SK-N-SH (cell line): ENCODE results near the gene FNDC1. TPM values are rescaled to one million over a fixed set of nuclear protein-coding genes. Genes with fewer than 3 reads are reported as not detected.

Experiments used
- CTCF ChIA-PET: fragments of 300-600, 350-600 bp; formaldehyde crosslinking; extraction: SDS; loops from one replicate; lab custom pipeline; 2021; lab: Yijun Ruan, JAX
- POLR2A ChIA-PET: fragments of 350-600 bp; sonication (Branson Sonifier 250); formaldehyde crosslinking; extraction: SDS; loops from one replicate; lab custom pipeline; 2020; ENCODE audit warnings: antibody characterized with exemption, inconsistent platforms; lab: Yijun Ruan, JAX
- DNase-seq: peaks from one replicate; pipeline ENCODE4 v3.0.0; 2012
- H2AFZ ChIP-seq: fragments of 200-600 bp; sonication (generic); 2 replicates; pipeline ENCODE4 v1.8.1; 2016; ENCODE audit warnings: antibody characterized with exemption, mild to moderate bottlenecking, low read depth
- H3F3A ChIP-seq: fragments of 200-600 bp; sonication (generic); replicated peaks from 2 replicates; pipeline ENCODE3; 2016; ENCODE audit warnings: antibody characterized with exemption, mild to moderate bottlenecking; ENCODE audit not compliant: insufficient read depth
- H3K27ac ChIP-seq, 2 experiments: fragments of 200-500 bp in 1 of 2; fragments of 200-600 bp in 1 of 2; sonication (Bioruptor generic) in 1 of 2; sonication (generic), shearing (Covaris generic) in 1 of 2; 2 replicates each; pipeline versions ENCODE4 v1.5.1 to v1.6.1; 2014 to 2016; ENCODE audit warnings: low read depth in 2 of 2, inconsistent platforms in 1 of 2, low read length in 1 of 2, mild to moderate bottlenecking in 1 of 2, mixed read lengths in 1 of 2
- H3K27me3 ChIP-seq: fragments of 200-600 bp; sonication (generic), shearing (Covaris generic); 2 replicates; pipeline ENCODE4 v1.6.1; 2016; ENCODE audit warnings: mixed run types; ENCODE audit not compliant: insufficient read depth
- H3K36me3 ChIP-seq, 2 experiments: fragments of 200-500 bp in 1 of 2; fragments of 200-600 bp in 1 of 2; sonication (Bioruptor generic) in 1 of 2; sonication (generic) in 1 of 2; replicated peaks in 1 of 2; 2 replicates each; pipeline versions ENCODE3 to v1.5.1; 2014 to 2016; ENCODE audit warnings: low read length in 1 of 2, mild to moderate bottlenecking in 1 of 2; ENCODE audit not compliant: insufficient read depth in 2 of 2, control insufficient read depth in 1 of 2
- H3K4me1 ChIP-seq, 2 experiments: fragments of 200-500 bp in 1 of 2; fragments of 200-600 bp in 1 of 2; sonication (Bioruptor generic) in 1 of 2; sonication (generic), shearing (Covaris generic) in 1 of 2; 2 replicates each; pipeline versions ENCODE4 v1.5.1 to v1.6.1; 2014 to 2016; ENCODE audit warnings: low read depth in 1 of 2, low read length in 1 of 2, mixed run types in 1 of 2; ENCODE audit not compliant: insufficient read depth in 2 of 2, control insufficient read depth in 1 of 2
- H3K4me2 ChIP-seq: fragments of 200-600 bp; sonication (generic), shearing (Covaris generic); 2 replicates; pipeline ENCODE4 v1.6.1; 2017; ENCODE audit warnings: mixed run types
- H3K4me3 ChIP-seq, 2 experiments: fragments of 200-500 bp in 1 of 2; fragments of 200-600 bp in 1 of 2; sonication (Bioruptor generic) in 1 of 2; sonication (generic), shearing (Covaris generic) in 1 of 2; 2 replicates each; pipeline versions ENCODE4 v1.5.1 to v1.8.1; 2014 to 2016; ENCODE audit warnings: low read depth in 2 of 2, inconsistent platforms in 1 of 2, low read length in 1 of 2, mild to moderate bottlenecking in 1 of 2, mixed read lengths in 1 of 2, moderate library complexity in 1 of 2
- H3K79me2 ChIP-seq: fragments of 200-600 bp; sonication (generic); 2 replicates; pipeline ENCODE4 v1.8.1; 2017; ENCODE audit warnings: mild to moderate bottlenecking; ENCODE audit not compliant: insufficient read depth
- H3K9ac ChIP-seq: fragments of 200-600 bp; sonication (generic); 2 replicates; pipeline ENCODE4 v1.6.1; 2017; ENCODE audit warnings: mixed run types
- H3K9me2 ChIP-seq: fragments of 200-600 bp; sonication (generic); 2 replicates; pipeline ENCODE4 v1.6.1; 2017; ENCODE audit warnings: mixed run types
- H3K9me3 ChIP-seq: fragments of 200-600 bp; sonication (generic); 2 replicates; pipeline ENCODE4 v1.6.1; 2017; ENCODE audit warnings: mixed run types, mild to moderate bottlenecking, moderate library complexity
- H4K20me1 ChIP-seq: fragments of 200-600 bp; sonication (generic); 2 replicates; pipeline ENCODE4 v1.6.1; 2017; ENCODE audit warnings: mild to moderate bottlenecking, mixed run types; ENCODE audit not compliant: insufficient read depth
- CHD2 ChIP-seq: fragments of 150-350 bp; IDR thresholded peaks from 2 replicates; pipeline ENCODE4 v1.6.1; 2018; ENCODE audit warnings: low read length; ENCODE audit not compliant: partially characterized antibody
- ELF1 ChIP-seq: IDR thresholded peaks from 2 replicates; pipeline ENCODE4 v1.4.0; 2012
- EP300 ChIP-seq, 2 experiments: IDR thresholded peaks; 2 replicates each; pipeline versions ENCODE4 v1.4.0 to v1.6.1; 2012; ENCODE audit warnings: borderline replicate concordance in 1 of 2, low read depth in 1 of 2, low read length in 1 of 2
- EZH2phosphoT487 ChIP-seq: fragments of 200-600 bp; sonication (generic); IDR thresholded peaks from 2 replicates; pipeline ENCODE4 v1.6.1; 2017; ENCODE audit warnings: low read depth, mixed run types, mild to moderate bottlenecking, antibody characterized with exemption, moderate library complexity, borderline replicate concordance
- FOXJ3 ChIP-seq: sonication (generic); formaldehyde crosslinking; IDR thresholded peaks from 2 replicates; pipeline ENCODE4 v1.5.1; 2020; ENCODE audit warnings: mild to moderate bottlenecking, missing genetic modification reagents
- FOXM1 ChIP-seq: IDR thresholded peaks from 2 replicates; pipeline ENCODE4 v1.4.0; 2012; ENCODE audit warnings: low read depth, mild to moderate bottlenecking
- MXI1 ChIP-seq: IDR thresholded peaks from 2 replicates; pipeline ENCODE4 v1.6.1; 2012; ENCODE audit warnings: mild to moderate bottlenecking, low read depth, low read length, improper control_type of control experiment
- NFIC ChIP-seq: IDR thresholded peaks from 2 replicates; pipeline ENCODE4 v1.4.0; 2012; ENCODE audit warnings: borderline replicate concordance
- PBX3 ChIP-seq: IDR thresholded peaks from 2 replicates; pipeline ENCODE4; 2012
- RXRA ChIP-seq: IDR thresholded peaks from 2 replicates; pipeline ENCODE4 v1.4.0; 2012; ENCODE audit warnings: low read depth, mild to moderate bottlenecking, borderline replicate concordance
- SMC3 ChIP-seq: IDR thresholded peaks from 2 replicates; pipeline ENCODE4 v1.6.1; 2012; ENCODE audit warnings: low read depth, low read length, improper control_type of control experiment
- TCF12 ChIP-seq: IDR thresholded peaks from 2 replicates; pipeline ENCODE4 v1.4.0; 2012
- TEAD4 ChIP-seq: IDR thresholded peaks from 2 replicates; pipeline ENCODE4 v1.4.0; 2012; ENCODE audit warnings: mild to moderate bottlenecking, borderline replicate concordance; ENCODE audit not compliant: insufficient read depth
- USF1 ChIP-seq: IDR thresholded peaks from 2 replicates; pipeline ENCODE4 v1.4.0; 2012; ENCODE audit warnings: low read depth, borderline replicate concordance
- USF2 ChIP-seq: fragments of 150-350 bp; IDR thresholded peaks from 2 replicates; pipeline ENCODE4 v1.6.1; 2017; ENCODE audit warnings: antibody characterized with exemption, low read length, low read depth, borderline replicate concordance
- WGBS: methylation state at CpG from one replicate; pipeline ENCODE4 v1.1.6; 2017; ENCODE audit warnings: low lambda C conversion rate; 5-methylcytosine and 5-hydroxymethylcytosine counted together
- polyA plus RNA-seq, 3 experiments: library from polyadenylated mRNA; depleted of rRNA; stranded (reverse); fragments of >200 nt; gene quantifications; 2 replicates each; pipeline ENCODE4 v1.2.3, GENCODE V29; 2012
- TF ChIP-seq, protein P1 (sequence below): fragments of 150-350 bp; IDR thresholded peaks from 2 replicates; pipeline ENCODE4 v1.6.1; 2016; ENCODE audit warnings: mild to moderate bottlenecking, low read depth, low read length

FNDC1 gene
- not detected in 2 replicates for polyA plus RNA-seq (2012; rRNA removed)
- polyA plus RNA-seq (2012; cell fraction: cytosol; rRNA removed) = not detected in 2 replicates
- polyA plus RNA-seq (2012; cell fraction: nucleus; rRNA removed) = not detected in 2 replicates

GRCh38 chr6:159169193-159169555 lies at the start of gene FNDC1:
Gene FNDC1, plus strand, starts transcription at chr6:159169400. Its CDS starts 197 bp downstream, at chr6:159169597.
- no peaks in the 10 kb centered on the region for H3K36me3 ChIP-seq
- H3F3A ChIP-seq = no peaks in the 10 kb centered on the region
- H3K4me3 ChIP-seq = peak within 1 kb of the TSS in 1 of 2 experiments; percentile 55; a peak in 2 of 4 replicates
- H3K4me1 ChIP-seq = no peaks in the 10 kb centered on the region; a peak in 1 of 4 replicates
- POLR2A ChIA-PET = no interaction called here
- no peaks in the 10 kb centered on the region for H3K79me2 ChIP-seq
- TF ChIP-seq CHD2 = no peak
- TF ChIP-seq EZH2phosphoT487 = no peak
- TF ChIP-seq RXRA = no peak
- TF ChIP-seq ELF1 = no peak
- TF ChIP-seq, all 33 proteins: peak for 0
- Histone ChIP-seq H3K9me3 (no peaks in the 10 kb centered on the region), H3K9ac (no peak within 1 kb of the TSS), H2AFZ (no peak within 1 kb of the TSS), H3K9me2 (no peaks in the 10 kb centered on the region), H3K4me2 (peak within 1 kb of the TSS; percentile 59; the same call in 1 of the 2 replicates), H3K27ac (no peak within 1 kb of the TSS), H3K27me3 (peaks cover 67% of the 10 kb centered on the region), H4K20me1 (no peaks in the 10 kb centered on the region)
- DNase-seq = peak; percentile 90
- CTCF ChIA-PET = interaction anchor here (0.6 to 2.1 kb wide), 7 partner anchors 9 to 486 kb away, joined by 3 to 7 read pairs (median 4); no protein-coding TSS in a partner anchor
- WGBS = no CpG with 5 or more reads among the region's 59 CpGs

DNA sequence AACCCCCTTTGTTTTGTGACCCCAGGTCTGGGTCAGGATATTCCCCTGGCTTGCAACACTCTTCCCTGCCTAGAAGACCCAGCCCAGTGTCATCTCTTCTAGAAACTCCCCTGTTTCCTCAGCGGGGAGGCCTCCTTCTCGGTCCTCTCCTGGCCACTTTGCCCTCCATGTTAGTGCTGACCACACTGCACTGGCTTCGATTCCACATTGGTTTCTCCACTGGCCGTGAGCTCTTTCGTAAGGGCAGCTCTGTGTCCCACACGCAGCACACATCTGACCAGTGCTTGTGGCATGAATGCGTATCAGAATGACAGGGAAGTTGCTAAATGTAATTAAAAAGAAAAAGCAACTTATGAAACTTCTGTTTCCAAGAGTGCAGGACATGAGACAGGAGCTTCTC lies 49.4 kb upstream of the FNDC1 start:
- DNase-seq = no peak
- Histone ChIP-seq H3K4me1 (no peaks in the 10 kb centered on the region), H3K27me3 (peaks cover 16% of the 10 kb centered on the region; the same call in 1 of the 2 replicates), H3K9me2 (no peaks in the 10 kb centered on the region), H3K27ac (no peak overlapping the region), H4K20me1 (no peaks in the 10 kb centered on the region), H3K4me2 (no peak overlapping the region), H3K36me3 (no peaks in the 10 kb centered on the region), H3K9ac (no peak overlapping the region), H3K4me3 (no peak overlapping the region), H3F3A (no peaks in the 10 kb centered on the region), H2AFZ (no peak overlapping the region), H3K9me3 (no peaks in the 10 kb centered on the region), H3K79me2 (no peaks in the 10 kb centered on the region)
- no peak for TF ChIP-seq TEAD4
- no peak for TF ChIP-seq SMC3
- no peak for TF ChIP-seq FOXM1
- TF ChIP-seq MXI1 = no peak
- no peak for TF ChIP-seq FOXJ3 (CRISPR knock-in tag)
- TF ChIP-seq PBX3 = no peak
- no peak for TF ChIP-seq EP300 (IDR thresholded peaks at IDR 0.05; ENCODE audit: borderline replicate concordance in 1 of 2, low read depth in 1 of 2, low read length in 1 of 2)
- TF ChIP-seq CHD2 = no peak
- TF ChIP-seq EZH2phosphoT487 = no peak
- TF ChIP-seq NFIC = no peak
- no peak for TF ChIP-seq USF1
- TF ChIP-seq RXRA = no peak
- TF ChIP-seq, protein P1, sequence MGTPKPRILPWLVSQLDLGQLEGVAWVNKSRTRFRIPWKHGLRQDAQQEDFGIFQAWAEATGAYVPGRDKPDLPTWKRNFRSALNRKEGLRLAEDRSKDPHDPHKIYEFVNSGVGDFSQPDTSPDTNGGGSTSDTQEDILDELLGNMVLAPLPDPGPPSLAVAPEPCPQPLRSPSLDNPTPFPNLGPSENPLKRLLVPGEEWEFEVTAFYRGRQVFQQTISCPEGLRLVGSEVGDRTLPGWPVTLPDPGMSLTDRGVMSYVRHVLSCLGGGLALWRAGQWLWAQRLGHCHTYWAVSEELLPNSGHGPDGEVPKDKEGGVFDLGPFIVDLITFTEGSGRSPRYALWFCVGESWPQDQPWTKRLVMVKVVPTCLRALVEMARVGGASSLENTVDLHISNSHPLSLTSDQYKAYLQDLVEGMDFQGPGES = no peak
- no peak for TF ChIP-seq TCF12
- no peak for TF ChIP-seq USF2
- POLR2A ChIA-PET = no interaction called here
- CTCF ChIA-PET = interaction anchor here (1.2 to 4.0 kb wide), 4 partner anchors 10 to 75 kb away, joined by 3 to 16 read pairs (median 4); partner anchors contain the start of gene TAGAP
- 57% methylated on average over 7 of the region's 7 CpGs for WGBS
